Breast epithelium (tissue), 3 donors: ENCODE measurements around the gene TNNI3K.

Experiments used
- POLR2A ChIP-seq: fragments of 450-650 bp; IDR thresholded peaks from one replicate; pipeline ENCODE4 v1.6.1; 2016; ENCODE audit warnings: antibody characterized with exemption, mild to moderate bottlenecking, moderate library complexity
- POLR2AphosphoS5 ChIP-seq, 3 donors: sonication (generic); formaldehyde crosslinking; IDR thresholded peaks; one replicate each; pipeline ENCODE4 v1.6.1; 2017; ENCODE audit warnings: antibody characterized with exemption in 3 of 3
- TF ChIP-seq, protein P1 (sequence below), 3 donors: fragments of 450-650 bp; IDR thresholded peaks; one replicate each; pipeline ENCODE4 v1.5.1; 2016 to 2017; ENCODE audit warnings: antibody characterized with exemption in 3 of 3, mild to moderate bottlenecking in 3 of 3, moderate library complexity in 3 of 3

DNA sequence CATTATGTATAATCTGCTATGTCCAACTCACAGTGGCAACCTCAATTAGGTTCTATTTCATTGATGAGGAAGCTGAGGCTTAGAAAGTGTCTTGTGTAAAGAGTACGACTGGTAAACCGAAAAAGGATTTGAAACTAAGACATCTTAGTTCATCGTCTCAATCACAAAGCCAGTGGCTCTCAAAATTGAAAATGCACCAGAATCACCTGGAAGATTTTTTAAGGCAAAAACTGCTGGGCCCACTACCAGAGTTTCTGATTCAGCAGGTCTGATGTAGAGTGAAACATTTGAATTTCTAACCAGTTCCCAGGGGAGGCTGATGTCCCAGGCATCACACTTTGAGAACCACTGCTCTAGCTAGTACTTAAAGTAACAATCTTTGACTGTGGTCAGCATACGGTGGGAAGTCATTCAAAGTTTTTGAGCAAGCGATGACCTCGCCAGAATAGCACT lies 282.4 kb downstream of the TNNI3K start:
- TF ChIP-seq, protein P1, sequence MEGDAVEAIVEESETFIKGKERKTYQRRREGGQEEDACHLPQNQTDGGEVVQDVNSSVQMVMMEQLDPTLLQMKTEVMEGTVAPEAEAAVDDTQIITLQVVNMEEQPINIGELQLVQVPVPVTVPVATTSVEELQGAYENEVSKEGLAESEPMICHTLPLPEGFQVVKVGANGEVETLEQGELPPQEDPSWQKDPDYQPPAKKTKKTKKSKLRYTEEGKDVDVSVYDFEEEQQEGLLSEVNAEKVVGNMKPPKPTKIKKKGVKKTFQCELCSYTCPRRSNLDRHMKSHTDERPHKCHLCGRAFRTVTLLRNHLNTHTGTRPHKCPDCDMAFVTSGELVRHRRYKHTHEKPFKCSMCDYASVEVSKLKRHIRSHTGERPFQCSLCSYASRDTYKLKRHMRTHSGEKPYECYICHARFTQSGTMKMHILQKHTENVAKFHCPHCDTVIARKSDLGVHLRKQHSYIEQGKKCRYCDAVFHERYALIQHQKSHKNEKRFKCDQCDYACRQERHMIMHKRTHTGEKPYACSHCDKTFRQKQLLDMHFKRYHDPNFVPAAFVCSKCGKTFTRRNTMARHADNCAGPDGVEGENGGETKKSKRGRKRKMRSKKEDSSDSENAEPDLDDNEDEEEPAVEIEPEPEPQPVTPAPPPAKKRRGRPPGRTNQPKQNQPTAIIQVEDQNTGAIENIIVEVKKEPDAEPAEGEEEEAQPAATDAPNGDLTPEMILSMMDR (IDR thresholded peaks at IDR 0.05) = no peak
- no peak for TF ChIP-seq POLR2A
- TF ChIP-seq POLR2AphosphoS5 (IDR thresholded peaks at IDR 0.05) = no peak
